ENCODE data around the gene RNF10. TPM values are rescaled to one million over a fixed set of nuclear protein-coding genes. Genes with fewer than 3 reads are reported as not detected.

The RNF10 gene
- total and polyA plus RNA-seq, 2 experiments from 2014 or later = 83.9 to 128 TPM

- no peak overlapping the region for H2AFZ ChIP-seq
- H3K27ac ChIP-seq = no peak overlapping the region
- H3K4me1 ChIP-seq (ENCODE audit: insufficient read depth) = no peaks in the 10 kb centered on the region
- H3K27me3 ChIP-seq = peaks cover 15% of the 10 kb centered on the region
- H3K79me2 ChIP-seq = no peaks in the 10 kb centered on the region
- 86% methylated on average over 2 of the region's 2 CpGs for WGBS (ENCODE audit: low lambda C conversion rate, missing lambda C conversion rate)
- TF ChIP-seq EZH2phosphoT487 (IDR thresholded peaks at IDR 0.05; ENCODE audit: low read depth, severe bottlenecking, unreplicated experiment) = no peak
- no peak for TF ChIP-seq CTCF (IDR thresholded peaks at IDR 0.05; ENCODE audit: poor library complexity)
- no peak overlapping the region for H3K4me2 ChIP-seq
- H4K20me1 ChIP-seq (ENCODE audit: insufficient read depth, poor library complexity, severe bottlenecking) = no peaks in the 10 kb centered on the region
- no peak overlapping the region for H3K4me3 ChIP-seq
- no peaks in the 10 kb centered on the region for H3K36me3 ChIP-seq (replicated peaks; ENCODE audit: insufficient read depth, low read depth)
- H3K9me3 ChIP-seq (ENCODE audit: low read depth) = no peaks in the 10 kb centered on the region
- no peaks in the 10 kb centered on the region for H3K9me2 ChIP-seq (replicated peaks; ENCODE audit: insufficient read depth)
- DNase-seq (ENCODE audit: low spot score) = peak; percentile 53
Measured at GRCh38 chr12:120620624-120621023, 86.5 kb downstream of the RNF10 start.

GRCh38 chr12:120625557-120626419 lies 91.6 kb downstream of the RNF10 start:
- H3K27me3 ChIP-seq = no peaks in the 10 kb centered on the region
- no peak for DNase-seq (ENCODE audit: low spot score)
- no peak overlapping the region for H3K4me3 ChIP-seq
- H2AFZ ChIP-seq = no peak overlapping the region
- no peak for TF ChIP-seq EZH2phosphoT487 (IDR thresholded peaks at IDR 0.05; ENCODE audit: low read depth, severe bottlenecking, unreplicated experiment)
- TF ChIP-seq CTCF (IDR thresholded peaks at IDR 0.05; ENCODE audit: poor library complexity) = peak; percentile 12
- no peak for TF ChIP-seq EZH2 (IDR thresholded peaks at IDR 0.05; ENCODE audit: borderline replicate concordance)
- no peak overlapping the region for H3K4me2 ChIP-seq
- H3K79me2 ChIP-seq = no peaks in the 10 kb centered on the region
- H3K9me2 ChIP-seq (replicated peaks; ENCODE audit: insufficient read depth) = no peaks in the 10 kb centered on the region
- H3K36me3 ChIP-seq (replicated peaks; ENCODE audit: insufficient read depth, low read depth) = no peaks in the 10 kb centered on the region
- H3K4me1 ChIP-seq (ENCODE audit: insufficient read depth) = no peaks in the 10 kb centered on the region
- WGBS (ENCODE audit: low lambda C conversion rate, missing lambda C conversion rate) = 79% methylated on average over 26 of the region's 26 CpGs
- H3K27ac ChIP-seq = no peak overlapping the region
- no peaks in the 10 kb centered on the region for H3K9me3 ChIP-seq (ENCODE audit: low read depth)
- no peaks in the 10 kb centered on the region for H4K20me1 ChIP-seq (ENCODE audit: insufficient read depth, poor library complexity, severe bottlenecking)

Small RNA genes lying within 50 kb of the gene (small RNA-seq; reads per million reads assigned to genes)
- gene RF00019 = not detected

Other genes starting within 250 kb of the RNF10 start
- under 0.01 TPM in 2 replicates for gene RNU4-2, start 242.5 kb upstream of the RNF10 start, total RNA-seq
- gene RNU4-2, start 242.5 kb upstream of the RNF10 start, polyA plus RNA-seq = not detected in 2 replicates
- under 0.01 TPM in 2 replicates for gene RNU4-1, start 241.1 kb upstream of the RNF10 start, total RNA-seq
- not detected in 2 replicates for gene RNU4-1, start 241.1 kb upstream of the RNF10 start, polyA plus RNA-seq
- 3.9 and 7.7 TPM in 2 replicates for gene SIRT4, start 232.0 kb upstream of the RNF10 start, total RNA-seq
- gene SIRT4, start 232.0 kb upstream of the RNF10 start, polyA plus RNA-seq = 3.0 and 5.5 TPM in 2 replicates
- gene PLA2G1B, start 206.6 kb upstream of the RNF10 start, total RNA-seq = 8.5 and 24.9 TPM in 2 replicates
- 14.7 and 18.8 TPM in 2 replicates for gene PLA2G1B, start 206.6 kb upstream of the RNF10 start, polyA plus RNA-seq
- 2.2 and 9.3 TPM in 2 replicates for gene MSI1, start 165.2 kb upstream of the RNF10 start, total RNA-seq
- gene MSI1, start 165.2 kb upstream of the RNF10 start, polyA plus RNA-seq = 4.4 and 5.6 TPM in 2 replicates
- gene COX6A1, start 96.2 kb upstream of the RNF10 start, total RNA-seq = 522 and 581 TPM in 2 replicates
- 964 and 1,059 TPM in 2 replicates for gene COX6A1, start 96.2 kb upstream of the RNF10 start, polyA plus RNA-seq
- gene TRIAP1, start 88.0 kb upstream of the RNF10 start, total RNA-seq = 43.6 and 43.8 TPM in 2 replicates
- gene TRIAP1, start 88.0 kb upstream of the RNF10 start, polyA plus RNA-seq = 42.7 and 53.9 TPM in 2 replicates
- 35.0 and 36.2 TPM in 2 replicates for gene GATC, start 87.9 kb upstream of the RNF10 start, total RNA-seq
- 19.0 and 26.0 TPM in 2 replicates for gene GATC, start 87.9 kb upstream of the RNF10 start, polyA plus RNA-seq
- 157 and 166 TPM in 2 replicates for gene SRSF9, start 64.6 kb upstream of the RNF10 start, total RNA-seq
- 263 and 312 TPM in 2 replicates for gene SRSF9, start 64.6 kb upstream of the RNF10 start, polyA plus RNA-seq
- 383 and 418 TPM in 2 replicates for gene DYNLL1, start 38.2 kb upstream of the RNF10 start, total RNA-seq
- 630 and 641 TPM in 2 replicates for gene DYNLL1, start 38.2 kb upstream of the RNF10 start, polyA plus RNA-seq
- 37.0 and 41.0 TPM in 2 replicates for gene COQ5, start 5.2 kb upstream of the RNF10 start, total RNA-seq
- 38.7 and 40.7 TPM in 2 replicates for gene COQ5, start 5.2 kb upstream of the RNF10 start, polyA plus RNA-seq
- gene POP5, start 47.0 kb downstream of the RNF10 start, total RNA-seq = 29.3 and 34.0 TPM in 2 replicates
- 51.1 and 54.0 TPM in 2 replicates for gene POP5, start 47.0 kb downstream of the RNF10 start, polyA plus RNA-seq
- gene CABP1, start 106.3 kb downstream of the RNF10 start, total RNA-seq = 1.5 TPM in 1 of 2 replicates, not detected in the other
- 0.74 TPM in 1 of 2 replicates, not detected in the other for gene CABP1, start 106.3 kb downstream of the RNF10 start, polyA plus RNA-seq
- gene MLEC, start 152.8 kb downstream of the RNF10 start, total RNA-seq = 132 and 135 TPM in 2 replicates
- gene MLEC, start 152.8 kb downstream of the RNF10 start, polyA plus RNA-seq = 210 and 227 TPM in 2 replicates
- 24.7 and 26.0 TPM in 2 replicates for gene UNC119B, start 176.1 kb downstream of the RNF10 start, total RNA-seq
- gene UNC119B, start 176.1 kb downstream of the RNF10 start, polyA plus RNA-seq = 5.2 and 10.9 TPM in 2 replicates
- 53.5 and 59.6 TPM in 2 replicates for gene ACADS, start 191.5 kb downstream of the RNF10 start, total RNA-seq
- 58.0 and 66.8 TPM in 2 replicates for gene ACADS, start 191.5 kb downstream of the RNF10 start, polyA plus RNA-seq

Data from hepatocyte (in vitro differentiated cells).